ENCODE data around the gene HBZ.
A peak's percentile ranks its signal among the peaks of the same experiment; 100 is the strongest.

The HBZ gene

DNA sequence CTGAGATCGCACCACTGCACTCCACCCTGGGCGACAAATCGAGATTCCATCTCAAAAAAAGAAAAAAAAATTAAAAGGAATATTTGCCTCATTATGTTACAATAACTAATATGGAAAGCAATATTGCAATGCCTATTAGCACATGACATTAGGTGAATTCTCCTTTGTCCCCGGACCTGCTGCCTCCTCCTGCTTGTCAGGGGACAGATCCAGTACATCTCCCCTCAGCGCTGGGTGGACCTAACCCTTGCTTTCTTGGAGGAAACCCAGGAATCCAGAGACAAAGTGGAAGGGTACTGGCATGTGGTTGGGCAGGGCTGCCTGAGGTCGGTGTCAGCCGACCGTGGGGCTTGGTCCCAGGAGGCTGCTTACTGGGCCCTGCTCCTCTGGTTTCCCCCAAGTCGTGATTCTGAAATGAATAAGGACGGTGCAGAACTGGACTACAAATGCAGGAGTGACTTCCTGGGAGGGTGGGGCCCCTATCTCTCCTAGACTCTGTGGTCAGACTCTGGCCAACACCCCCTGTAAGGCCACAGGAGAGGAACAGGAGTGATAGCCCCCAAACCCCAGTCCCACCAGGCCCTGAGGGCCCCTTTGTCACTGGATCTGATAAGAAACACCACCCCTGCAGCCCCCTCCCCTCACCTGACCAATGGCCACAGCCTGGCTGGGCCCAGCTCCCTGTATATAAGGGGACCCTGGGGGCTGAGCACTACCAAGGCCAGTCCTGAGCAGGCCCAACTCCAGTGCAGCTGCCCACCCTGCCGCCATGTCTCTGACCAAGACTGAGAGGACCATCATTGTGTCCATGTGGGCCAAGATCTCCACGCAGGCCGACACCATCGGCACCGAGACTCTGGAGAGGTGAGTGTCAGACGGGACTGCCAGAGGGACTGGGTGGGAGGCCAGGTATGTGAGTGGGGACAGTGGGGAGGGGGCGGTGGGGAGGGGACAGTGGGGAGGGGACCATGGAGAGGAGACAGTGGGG lies at the start of gene HBZ:
Gene HBZ (plus strand): TSS at position 504 of the 988 bp plus-strand sequence. CDS start 266 bp downstream, at position 770.
- no peak within 1 kb of the TSS for H3K4me3 ChIP-seq (ENCODE audit: low read depth, low read length)
- TF ChIP-seq, protein P1, sequence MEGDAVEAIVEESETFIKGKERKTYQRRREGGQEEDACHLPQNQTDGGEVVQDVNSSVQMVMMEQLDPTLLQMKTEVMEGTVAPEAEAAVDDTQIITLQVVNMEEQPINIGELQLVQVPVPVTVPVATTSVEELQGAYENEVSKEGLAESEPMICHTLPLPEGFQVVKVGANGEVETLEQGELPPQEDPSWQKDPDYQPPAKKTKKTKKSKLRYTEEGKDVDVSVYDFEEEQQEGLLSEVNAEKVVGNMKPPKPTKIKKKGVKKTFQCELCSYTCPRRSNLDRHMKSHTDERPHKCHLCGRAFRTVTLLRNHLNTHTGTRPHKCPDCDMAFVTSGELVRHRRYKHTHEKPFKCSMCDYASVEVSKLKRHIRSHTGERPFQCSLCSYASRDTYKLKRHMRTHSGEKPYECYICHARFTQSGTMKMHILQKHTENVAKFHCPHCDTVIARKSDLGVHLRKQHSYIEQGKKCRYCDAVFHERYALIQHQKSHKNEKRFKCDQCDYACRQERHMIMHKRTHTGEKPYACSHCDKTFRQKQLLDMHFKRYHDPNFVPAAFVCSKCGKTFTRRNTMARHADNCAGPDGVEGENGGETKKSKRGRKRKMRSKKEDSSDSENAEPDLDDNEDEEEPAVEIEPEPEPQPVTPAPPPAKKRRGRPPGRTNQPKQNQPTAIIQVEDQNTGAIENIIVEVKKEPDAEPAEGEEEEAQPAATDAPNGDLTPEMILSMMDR (IDR thresholded peaks at IDR 0.05; ENCODE audit: borderline replicate concordance, insufficient read depth, low read depth, low read length) = no peak

DNA sequence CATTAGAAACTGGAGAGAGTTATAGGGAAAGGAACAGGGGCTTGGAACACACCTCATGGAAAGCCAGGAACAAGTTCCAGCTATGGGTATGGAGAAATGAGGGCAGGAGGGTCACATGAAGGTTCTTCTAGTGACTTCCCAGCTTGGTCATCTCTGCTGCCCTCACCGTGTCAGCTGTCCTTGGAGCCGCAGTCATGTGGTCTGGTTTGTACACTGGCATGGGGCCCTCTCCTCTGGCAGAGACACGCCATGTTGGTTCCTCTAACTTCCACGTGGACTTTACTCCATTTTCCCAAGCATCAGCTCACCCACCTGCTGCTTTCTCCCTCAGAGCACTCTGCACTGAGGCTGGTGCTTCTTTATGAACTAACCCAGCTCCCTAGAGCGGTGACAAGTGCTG lies 48.1 kb upstream of the HBZ start:
- no peak overlapping the region for H3K4me3 ChIP-seq (ENCODE audit: low read depth, low read length)
- TF ChIP-seq, protein P1 (IDR thresholded peaks at IDR 0.05; ENCODE audit: borderline replicate concordance, insufficient read depth, low read depth, low read length) = no peak

DNA sequence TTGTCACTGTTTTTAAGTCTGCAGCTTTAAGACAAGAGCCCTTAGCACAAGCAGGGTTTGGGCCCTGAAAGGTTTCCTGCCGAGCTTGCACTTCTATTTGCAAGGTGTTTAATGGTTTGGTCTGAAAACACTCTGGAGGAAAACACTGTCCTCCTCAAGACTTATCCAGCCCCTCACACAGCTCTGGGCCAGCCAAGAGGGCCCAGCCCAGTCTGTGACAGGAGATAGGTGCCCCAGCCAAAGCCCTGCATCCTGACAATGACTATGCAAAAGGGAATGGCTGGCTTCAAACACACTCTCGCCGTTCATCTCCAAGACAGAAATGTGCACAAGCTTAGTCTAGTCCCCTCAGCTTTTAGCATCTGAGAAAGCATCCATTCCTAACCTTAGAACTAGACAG lies 47.5 kb upstream of the HBZ start:
- no peak overlapping the region for H3K4me3 ChIP-seq (ENCODE audit: low read depth, low read length)
- TF ChIP-seq, protein P1 (IDR thresholded peaks at IDR 0.05; ENCODE audit: borderline replicate concordance, insufficient read depth, low read depth, low read length) = no peak

DNA sequence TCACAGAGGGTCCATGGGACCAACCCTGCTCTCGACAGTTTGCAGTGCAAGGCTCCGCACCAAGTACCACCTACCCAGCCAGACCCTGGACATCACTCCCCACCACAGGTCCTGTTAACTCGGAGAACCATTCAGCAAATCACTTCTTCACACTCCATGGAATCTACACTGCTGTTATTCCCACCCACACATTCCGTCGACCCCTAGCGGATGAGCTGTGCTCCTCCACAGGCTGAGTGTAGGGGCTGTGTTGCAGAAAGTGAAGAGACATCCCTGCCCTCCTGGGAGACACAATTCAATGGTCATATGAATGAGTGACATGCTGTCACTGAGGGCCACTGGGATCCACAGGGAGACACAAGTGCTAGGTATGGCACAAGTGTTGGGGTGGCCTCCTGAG lies 46.9 kb upstream of the HBZ start:
- no peak overlapping the region for H3K4me3 ChIP-seq (ENCODE audit: low read depth, low read length)
- TF ChIP-seq, protein P1 (IDR thresholded peaks at IDR 0.05; ENCODE audit: borderline replicate concordance, insufficient read depth, low read depth, low read length) = no peak

DNA sequence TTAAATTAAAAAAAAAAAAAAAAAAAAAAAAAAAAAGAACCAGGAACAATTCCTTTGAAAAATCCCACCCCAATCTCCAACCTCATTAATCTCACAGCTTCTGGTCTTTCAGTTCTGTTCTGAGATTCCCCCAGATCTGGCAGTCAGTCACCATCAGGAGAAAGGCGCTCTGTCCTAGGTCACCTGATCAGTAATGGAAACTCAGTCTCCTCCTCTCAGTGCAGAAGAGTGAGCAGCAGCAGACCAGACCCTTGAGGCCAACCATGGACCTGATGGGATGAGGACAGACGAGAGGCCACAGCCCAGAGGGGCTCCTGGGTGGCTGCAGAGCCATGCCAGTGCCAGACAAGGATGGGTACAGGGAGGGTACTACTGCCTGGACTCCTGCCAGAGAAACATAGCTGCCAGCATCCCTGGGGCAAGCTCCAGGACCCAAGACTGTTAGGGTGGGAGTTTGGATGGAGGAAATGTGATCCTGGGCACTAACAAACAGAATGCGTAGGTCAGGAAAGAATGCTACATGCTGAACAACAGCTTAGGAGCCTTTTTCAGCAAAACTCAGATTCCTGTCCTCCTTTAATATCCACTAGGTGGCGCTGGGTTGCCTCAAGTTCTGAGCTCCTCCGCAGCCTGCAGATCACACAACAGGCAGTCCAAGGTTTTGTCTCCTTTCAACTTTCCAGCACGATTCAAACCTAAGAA lies 45.7 kb upstream of the HBZ start:
- no peak overlapping the region for H3K4me3 ChIP-seq (ENCODE audit: low read depth, low read length)
- TF ChIP-seq, protein P1 (IDR thresholded peaks at IDR 0.05; ENCODE audit: borderline replicate concordance, insufficient read depth, low read depth, low read length) = peak; percentile 74

DNA sequence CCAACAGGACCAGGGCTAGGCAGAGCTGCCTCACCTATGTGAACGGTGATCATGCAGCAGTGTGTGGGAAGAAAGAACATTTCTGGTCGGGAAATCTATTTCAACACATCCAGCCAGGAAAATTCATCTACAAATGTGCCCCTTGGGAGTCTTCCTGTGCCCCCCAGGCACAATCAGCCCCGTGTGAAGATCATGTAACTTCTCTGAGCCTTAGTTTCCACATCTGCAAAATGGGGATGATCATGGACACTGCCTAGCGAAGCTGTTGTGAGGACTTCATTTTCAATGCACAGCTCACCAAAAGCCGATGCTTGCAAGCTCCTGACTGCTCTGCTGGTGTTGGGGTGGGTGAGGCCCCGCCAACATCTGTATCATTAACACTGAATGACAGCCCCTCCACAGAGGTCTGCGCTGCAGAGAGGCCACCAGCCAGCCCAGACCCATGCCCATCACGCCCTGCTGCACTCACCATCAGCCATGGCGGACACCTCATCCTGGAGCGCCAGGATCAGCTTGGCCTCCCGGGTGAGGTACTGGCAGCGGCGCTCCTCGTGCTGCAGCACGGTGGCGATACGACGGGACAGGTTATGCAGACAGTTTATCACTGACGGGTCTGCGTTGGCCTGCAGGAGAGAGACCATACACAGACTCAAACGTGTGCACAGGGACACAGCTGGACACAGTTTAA lies 40.1 kb upstream of the HBZ start:
- no peak overlapping the region for H3K4me3 ChIP-seq (ENCODE audit: low read depth, low read length)
- TF ChIP-seq, protein P1 (IDR thresholded peaks at IDR 0.05; ENCODE audit: borderline replicate concordance, insufficient read depth, low read depth, low read length) = no peak
